Measurements from ENCODE around the gene TRIM62.

Gene TRIM62

DNA sequence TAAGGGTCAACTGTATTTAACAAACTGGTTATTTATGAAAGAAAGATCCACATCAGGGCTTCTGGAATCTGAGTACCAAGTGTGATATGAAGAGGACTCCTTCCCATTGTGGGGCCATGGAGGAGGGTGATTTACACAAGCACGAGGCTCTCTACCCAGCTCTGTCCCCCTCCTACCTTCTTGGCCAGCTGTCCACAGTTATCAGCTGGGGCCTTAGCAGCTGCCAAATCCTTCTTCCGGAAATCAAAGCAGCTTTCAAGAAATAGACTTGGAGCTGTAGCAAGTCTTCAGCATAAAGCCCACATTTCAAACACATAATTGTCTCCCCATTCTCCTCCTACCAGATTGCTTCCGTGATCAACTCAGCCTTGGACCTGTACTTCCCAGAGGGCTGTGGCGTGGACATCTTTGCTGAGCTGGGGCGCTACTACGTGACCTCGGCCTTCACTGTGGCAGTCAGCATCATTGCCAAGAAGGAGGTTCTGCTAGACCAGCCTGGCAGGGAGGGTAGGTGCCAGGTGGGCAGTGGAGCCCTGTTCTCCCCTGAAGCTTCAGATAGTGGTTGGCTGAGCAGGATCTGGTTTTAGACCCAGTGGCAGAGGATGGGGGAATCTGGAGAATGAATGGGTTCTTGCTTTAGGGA lies 85.4 kb downstream of the TRIM62 start:
- no peak for DNase-seq

All from DMS79 treated with DMSO at 0.1 percent for 48 hours (cell line).